ENCODE results near the gene NT5DC1.

NT5DC1 gene

GRCh38 chr6:116278481-116278829 lies 177.8 kb downstream of the NT5DC1 start:
- peak overlapping the region; percentile 73 for H3K4me3 ChIP-seq (ENCODE audit: severe bottlenecking)
- H3K4me1 ChIP-seq (ENCODE audit: insufficient read depth, poor library complexity, severe bottlenecking), result peaks cover 27% of the 10 kb centered on the region
- DNase-seq (ENCODE audit: low spot score), result no peak
- no peak for ATAC-seq (ENCODE audit: low read depth)
- H3K9me3 ChIP-seq (ENCODE audit: severe bottlenecking), result no peaks in the 10 kb centered on the region
- TF ChIP-seq, protein P1, sequence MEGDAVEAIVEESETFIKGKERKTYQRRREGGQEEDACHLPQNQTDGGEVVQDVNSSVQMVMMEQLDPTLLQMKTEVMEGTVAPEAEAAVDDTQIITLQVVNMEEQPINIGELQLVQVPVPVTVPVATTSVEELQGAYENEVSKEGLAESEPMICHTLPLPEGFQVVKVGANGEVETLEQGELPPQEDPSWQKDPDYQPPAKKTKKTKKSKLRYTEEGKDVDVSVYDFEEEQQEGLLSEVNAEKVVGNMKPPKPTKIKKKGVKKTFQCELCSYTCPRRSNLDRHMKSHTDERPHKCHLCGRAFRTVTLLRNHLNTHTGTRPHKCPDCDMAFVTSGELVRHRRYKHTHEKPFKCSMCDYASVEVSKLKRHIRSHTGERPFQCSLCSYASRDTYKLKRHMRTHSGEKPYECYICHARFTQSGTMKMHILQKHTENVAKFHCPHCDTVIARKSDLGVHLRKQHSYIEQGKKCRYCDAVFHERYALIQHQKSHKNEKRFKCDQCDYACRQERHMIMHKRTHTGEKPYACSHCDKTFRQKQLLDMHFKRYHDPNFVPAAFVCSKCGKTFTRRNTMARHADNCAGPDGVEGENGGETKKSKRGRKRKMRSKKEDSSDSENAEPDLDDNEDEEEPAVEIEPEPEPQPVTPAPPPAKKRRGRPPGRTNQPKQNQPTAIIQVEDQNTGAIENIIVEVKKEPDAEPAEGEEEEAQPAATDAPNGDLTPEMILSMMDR (IDR thresholded peaks at IDR 0.05; ENCODE audit: poor library complexity, severe bottlenecking), result no peak
- H3K36me3 ChIP-seq (ENCODE audit: low read depth), result peaks cover 45% of the 10 kb centered on the region
- H3K27ac ChIP-seq (ENCODE audit: poor library complexity, severe bottlenecking), result peak overlapping the region; percentile 79
- no peaks in the 10 kb centered on the region for H3K27me3 ChIP-seq (ENCODE audit: insufficient read depth, poor library complexity, severe bottlenecking)

DNA sequence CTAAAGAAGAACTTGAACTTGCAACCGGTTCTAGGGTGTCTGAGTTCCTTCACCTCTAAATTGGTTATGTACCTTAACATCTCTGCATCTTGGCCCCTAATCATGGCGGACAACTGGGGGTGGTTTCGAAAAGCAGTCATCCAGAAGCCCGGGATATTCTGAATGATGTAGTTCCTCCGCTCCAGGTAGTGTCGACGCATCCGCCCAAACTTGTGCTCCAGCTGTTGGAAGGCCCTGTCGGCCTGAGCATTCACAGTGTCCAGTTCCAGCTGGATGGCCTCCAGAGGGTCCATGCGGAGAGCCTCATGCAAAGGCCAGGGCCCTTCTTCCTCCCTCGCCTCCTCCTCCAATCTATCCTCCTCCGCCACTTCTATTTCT lies 178.2 kb downstream of the NT5DC1 start:
- Histone ChIP-seq H3K27ac (ENCODE audit: poor library complexity, severe bottlenecking) (peak overlapping the region; percentile 79), H3K36me3 (ENCODE audit: low read depth) (peaks cover 44% of the 10 kb centered on the region), H3K4me3 (ENCODE audit: severe bottlenecking) (peak overlapping the region; percentile 73), H3K27me3 (ENCODE audit: insufficient read depth, poor library complexity, severe bottlenecking) (no peaks in the 10 kb centered on the region), H3K9me3 (ENCODE audit: severe bottlenecking) (no peaks in the 10 kb centered on the region), H3K4me1 (ENCODE audit: insufficient read depth, poor library complexity, severe bottlenecking) (peaks cover 27% of the 10 kb centered on the region)
- DNase-seq (ENCODE audit: low spot score) (no peak), ATAC-seq (ENCODE audit: low read depth) (peak; percentile 37)
- TF ChIP-seq, protein P1 (IDR thresholded peaks at IDR 0.05; ENCODE audit: poor library complexity, severe bottlenecking), result no peak

DNA sequence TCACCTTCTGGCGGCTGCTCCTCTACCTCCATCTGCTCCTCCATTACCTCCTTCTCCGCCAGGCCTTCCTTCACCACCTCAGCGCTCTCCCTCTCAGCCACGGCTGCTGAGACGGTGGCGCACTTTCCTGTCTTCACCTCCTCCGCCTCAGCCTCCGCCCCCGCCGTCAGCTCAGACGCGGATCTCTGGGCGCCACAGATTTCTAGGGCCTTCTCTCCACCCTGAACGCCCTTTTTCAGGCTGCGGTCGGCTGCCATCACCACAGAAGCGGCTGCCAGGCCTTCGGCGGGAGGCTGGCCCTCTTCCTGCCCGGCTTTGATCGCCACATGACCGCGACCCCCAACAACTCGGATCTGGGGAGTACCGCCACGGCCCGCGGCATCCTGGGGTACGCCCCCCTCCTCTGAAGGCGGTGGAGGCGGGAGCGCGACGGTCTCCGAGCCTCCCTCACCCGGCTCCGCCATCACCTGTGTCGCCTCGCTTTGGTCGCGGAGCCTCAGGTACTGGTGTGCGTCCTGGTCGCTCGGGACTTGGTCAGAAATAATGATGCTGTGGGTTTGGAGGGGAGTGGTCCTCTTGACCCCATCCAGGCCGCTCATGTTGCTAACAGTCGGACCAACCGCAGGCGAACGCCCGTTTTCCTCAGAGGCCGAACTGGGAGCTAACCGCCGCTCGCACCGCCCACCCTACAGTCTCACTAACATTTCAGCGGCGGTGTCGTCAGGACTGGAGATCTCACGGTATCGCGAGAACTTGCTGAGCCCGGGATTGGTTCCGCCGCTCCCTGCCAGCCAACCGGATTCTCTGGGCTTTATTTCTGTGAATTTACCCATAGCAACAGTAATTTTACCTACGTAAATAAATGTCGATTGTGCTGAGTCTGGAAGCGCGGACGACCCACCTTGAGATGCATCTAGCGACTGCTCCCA lies 178.8 kb downstream of the NT5DC1 start, which contains the start of gene TSPYL1:
Gene TSPYL1, minus strand, starts transcription at position 699 of the 929 bp plus-strand sequence. Its CDS starts 100 bp downstream, at position 599.
- H3K36me3 ChIP-seq (ENCODE audit: low read depth), result peaks cover 38% of the 10 kb centered on the region
- DNase-seq (ENCODE audit: low spot score) (peak; percentile 94), ATAC-seq (ENCODE audit: low read depth) (peak; percentile 88)
- H3K27ac ChIP-seq (ENCODE audit: poor library complexity, severe bottlenecking), result peak within 1 kb of the TSS; percentile 79
- H3K27me3 ChIP-seq (ENCODE audit: insufficient read depth, poor library complexity, severe bottlenecking), result no peaks in the 10 kb centered on the region
- H3K4me3 ChIP-seq (ENCODE audit: severe bottlenecking), result peak within 1 kb of the TSS; percentile 73
- H3K9me3 ChIP-seq (ENCODE audit: severe bottlenecking), result no peaks in the 10 kb centered on the region
- H3K4me1 ChIP-seq (ENCODE audit: insufficient read depth, poor library complexity, severe bottlenecking), result peaks cover 27% of the 10 kb centered on the region
- TF ChIP-seq, protein P1 (IDR thresholded peaks at IDR 0.05; ENCODE audit: poor library complexity, severe bottlenecking), result peak; percentile 30

DNA sequence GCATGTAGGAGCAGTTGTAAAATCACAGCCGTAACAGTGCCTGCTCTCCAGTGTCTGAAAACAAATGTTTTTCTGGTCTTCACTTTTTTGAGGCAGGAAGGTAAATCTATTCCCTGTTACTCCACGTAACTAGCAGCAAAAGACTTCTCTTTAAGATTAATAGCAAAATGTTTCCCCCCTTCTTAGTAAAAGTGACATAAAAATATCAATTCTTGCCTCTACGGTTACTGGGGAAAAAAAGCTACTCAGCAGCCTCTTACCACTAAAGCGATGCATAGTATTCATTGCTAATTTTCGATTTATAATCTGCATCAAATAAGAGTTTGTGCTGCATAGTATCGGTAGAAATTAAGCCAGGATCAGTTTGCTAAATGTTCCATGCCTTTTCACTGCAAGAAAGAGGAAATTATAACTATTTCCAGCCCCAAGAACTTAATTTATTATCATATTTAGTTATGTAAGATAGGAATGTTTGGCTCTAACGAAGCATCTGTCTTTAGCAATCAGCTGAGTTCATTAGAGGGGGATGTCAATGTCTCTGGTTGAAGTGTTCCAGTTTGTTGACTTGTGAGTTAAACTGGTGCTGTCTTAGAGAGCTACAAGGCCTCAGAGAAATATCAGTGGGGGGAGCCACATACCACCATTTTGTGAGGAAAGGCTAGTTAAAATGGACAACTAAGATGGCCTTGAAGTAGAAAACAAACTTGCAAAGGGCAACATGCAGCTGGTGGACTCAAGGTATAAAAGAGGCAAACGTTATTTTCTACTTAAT lies 179.7 kb downstream of the NT5DC1 start:
- no peaks in the 10 kb centered on the region for H3K9me3 ChIP-seq (ENCODE audit: severe bottlenecking)
- TF ChIP-seq, protein P1 (IDR thresholded peaks at IDR 0.05; ENCODE audit: poor library complexity, severe bottlenecking), result no peak
- peak overlapping the region; percentile 79 for H3K27ac ChIP-seq (ENCODE audit: poor library complexity, severe bottlenecking)
- no peak for DNase-seq (ENCODE audit: low spot score)
- H3K4me1 ChIP-seq (ENCODE audit: insufficient read depth, poor library complexity, severe bottlenecking), result peaks cover 20% of the 10 kb centered on the region
- H3K27me3 ChIP-seq (ENCODE audit: insufficient read depth, poor library complexity, severe bottlenecking), result no peaks in the 10 kb centered on the region
- H3K4me3 ChIP-seq (ENCODE audit: severe bottlenecking), result peak overlapping the region; percentile 73
- ATAC-seq (ENCODE audit: low read depth), result no peak
- peaks cover 29% of the 10 kb centered on the region for H3K36me3 ChIP-seq (ENCODE audit: low read depth)

All from RWPE2 (cell line).